Gastroesophageal sphincter (tissue), 4 donors: ENCODE results near the gene HNRNPA2B1. TPM values are rescaled to one million over a fixed set of nuclear protein-coding genes. Genes with fewer than 3 reads are reported as not detected.

ENCODE experiments used
- ATAC-seq: fragments of 150-250 bp; one replicate; pipeline ENCODE4 v1.9.1; 2016; ENCODE audit warnings: mild to moderate bottlenecking, moderate library complexity
- H3K27ac ChIP-seq, 4 donors: fragments of 200-600 bp; sonication (generic) in 3 of 4; 1 replicate in 3 of 4; 2 replicates in 1 of 4; pipeline ENCODE4 v1.5.1; 2016 to 2019
- H3K27me3 ChIP-seq: fragments of 200-600 bp; sonication (generic); one replicate; pipeline ENCODE4 v1.5.1; 2019
- H3K36me3 ChIP-seq, 2 donors: fragments of 200-600 bp; sonication (generic); one replicate each; pipeline ENCODE4 v1.5.1; 2019; ENCODE audit warnings: control low read depth in 1 of 2
- H3K4me1 ChIP-seq, 3 donors: fragments of 200-600 bp; sonication (generic); 1 replicate in 2 of 3; 2 replicates in 1 of 3; pipeline ENCODE4 v1.5.1; 2016 to 2019; ENCODE audit warnings: control low read depth in 2 of 3
- H3K4me3 ChIP-seq, 2 donors: fragments of 200-600 bp; sonication (generic); one replicate each; pipeline ENCODE4 v1.5.1; 2019; ENCODE audit warnings: mild to moderate bottlenecking in 1 of 2, moderate library complexity in 1 of 2
- H3K9me3 ChIP-seq, 3 donors: fragments of 200-600 bp; sonication (generic); one replicate each; pipeline ENCODE4 v1.5.1; 2017 to 2019; ENCODE audit warnings: control low read depth in 2 of 3
- EP300 ChIP-seq: sonication (generic); formaldehyde crosslinking; IDR thresholded peaks from one replicate; pipeline ENCODE4 v1.6.1; 2017; ENCODE audit warnings: antibody characterized with exemption, mild to moderate bottlenecking
- POLR2A ChIP-seq, 2 donors: fragments of 450-650 bp; IDR thresholded peaks; one replicate each; pipeline ENCODE4 v1.6.1; 2017; ENCODE audit warnings: antibody characterized with exemption in 2 of 2, mild to moderate bottlenecking in 2 of 2, moderate library complexity in 1 of 2
- POLR2AphosphoS5 ChIP-seq: sonication (generic); formaldehyde crosslinking; IDR thresholded peaks from one replicate; pipeline ENCODE4 v1.6.1; 2017; ENCODE audit warnings: antibody characterized with exemption
- WGBS, 2 donors: methylation state at CpG; one replicate each; pipeline ENCODE4 v1.1.5; 2018; ENCODE audit warnings: low coverage in 1 of 2; 5-methylcytosine and 5-hydroxymethylcytosine counted together
- total RNA-seq, 4 donors: library from RNA; depleted of rRNA; stranded (reverse); fragments of >200 nt; gene quantifications; one replicate each; pipeline ENCODE4 v1.1.0, GENCODE V29; 2016
- TF ChIP-seq, protein P1 (sequence below), 4 experiments: fragments of 200-600 bp in 2 of 4; fragments of 450-650 bp in 2 of 4; sonication (generic) in 1 of 4; IDR thresholded peaks; one replicate each; pipeline ENCODE4 v1.5.1; 2017 to 2019; ENCODE audit warnings: antibody characterized with exemption in 4 of 4, mild to moderate bottlenecking in 2 of 4, moderate library complexity in 2 of 4

HNRNPA2B1 gene
- total RNA-seq, 4 donors from 2014 or later = 171 to 210 (median 189) TPM

DNA sequence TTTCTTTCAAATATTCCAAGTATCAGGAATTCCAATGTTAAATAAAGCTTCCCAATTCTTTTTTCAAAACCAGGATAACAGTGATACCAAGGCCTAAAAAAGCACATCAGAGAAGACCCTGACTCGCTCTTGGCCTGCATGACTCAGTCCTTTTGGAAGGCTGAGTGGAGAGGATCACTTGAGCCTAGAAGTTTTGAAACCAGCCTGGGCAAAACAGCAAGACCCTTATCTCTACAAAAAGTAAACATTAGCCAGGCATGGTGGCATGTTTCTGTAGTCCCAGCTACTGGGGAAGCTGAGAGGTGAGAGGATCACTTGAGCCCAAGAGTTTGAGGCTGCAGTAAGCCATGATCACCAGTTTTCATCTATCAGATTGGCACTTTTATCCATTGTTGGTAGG lies 29.9 kb downstream of the HNRNPA2B1 start:
- H3K27ac ChIP-seq = no peak overlapping the region
- no peak for ATAC-seq
- TF ChIP-seq POLR2AphosphoS5 = no peak
- H3K4me3 ChIP-seq = no peak overlapping the region
- peaks cover 0 to 22% of the 10 kb centered on the region in 2 donors for H3K36me3 ChIP-seq
- H3K4me1 ChIP-seq = no peaks in the 10 kb centered on the region
- no peaks in the 10 kb centered on the region for H3K27me3 ChIP-seq
- WGBS, 2 donors = 91% methylated on average over 1 of the region's 1 CpG; no CpG with 5 or more reads in 1 of the 2 donors
- no peaks in the 10 kb centered on the region for H3K9me3 ChIP-seq

DNA sequence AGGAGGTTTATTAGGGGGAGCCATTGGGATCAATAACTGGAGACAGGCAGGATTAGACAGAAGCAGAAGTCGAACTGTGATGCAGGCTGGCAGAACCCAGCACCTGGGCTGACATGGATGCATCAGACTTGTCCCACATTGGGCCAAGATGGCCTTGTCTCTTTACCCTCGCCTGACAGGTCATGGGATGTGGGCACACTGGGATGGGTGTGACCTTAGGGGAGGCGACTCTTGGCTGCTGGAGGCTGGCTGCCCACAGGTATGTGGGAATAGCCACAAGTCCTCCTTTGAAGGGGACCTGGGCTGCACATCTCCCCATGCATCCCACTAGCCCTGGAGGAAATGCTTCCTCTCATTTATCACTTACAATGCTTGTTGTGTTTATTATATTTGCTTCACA lies 31.3 kb downstream of the HNRNPA2B1 start:
- Histone ChIP-seq H3K4me3 (no peak overlapping the region), H3K27me3 (no peaks in the 10 kb centered on the region), H3K9me3 (no peaks in the 10 kb centered on the region), H3K4me1 (no peaks in the 10 kb centered on the region), H3K36me3 (peaks cover 0 to 22% of the 10 kb centered on the region in 2 donors), H3K27ac (no peak overlapping the region)
- no peak for TF ChIP-seq EP300
- no peak for TF ChIP-seq POLR2AphosphoS5
- TF ChIP-seq, protein P1, sequence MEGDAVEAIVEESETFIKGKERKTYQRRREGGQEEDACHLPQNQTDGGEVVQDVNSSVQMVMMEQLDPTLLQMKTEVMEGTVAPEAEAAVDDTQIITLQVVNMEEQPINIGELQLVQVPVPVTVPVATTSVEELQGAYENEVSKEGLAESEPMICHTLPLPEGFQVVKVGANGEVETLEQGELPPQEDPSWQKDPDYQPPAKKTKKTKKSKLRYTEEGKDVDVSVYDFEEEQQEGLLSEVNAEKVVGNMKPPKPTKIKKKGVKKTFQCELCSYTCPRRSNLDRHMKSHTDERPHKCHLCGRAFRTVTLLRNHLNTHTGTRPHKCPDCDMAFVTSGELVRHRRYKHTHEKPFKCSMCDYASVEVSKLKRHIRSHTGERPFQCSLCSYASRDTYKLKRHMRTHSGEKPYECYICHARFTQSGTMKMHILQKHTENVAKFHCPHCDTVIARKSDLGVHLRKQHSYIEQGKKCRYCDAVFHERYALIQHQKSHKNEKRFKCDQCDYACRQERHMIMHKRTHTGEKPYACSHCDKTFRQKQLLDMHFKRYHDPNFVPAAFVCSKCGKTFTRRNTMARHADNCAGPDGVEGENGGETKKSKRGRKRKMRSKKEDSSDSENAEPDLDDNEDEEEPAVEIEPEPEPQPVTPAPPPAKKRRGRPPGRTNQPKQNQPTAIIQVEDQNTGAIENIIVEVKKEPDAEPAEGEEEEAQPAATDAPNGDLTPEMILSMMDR (IDR thresholded peaks at IDR 0.05) = no peak
- no peak for TF ChIP-seq POLR2A (IDR thresholded peaks at IDR 0.05)
- 100% methylated on average over 2 of the region's 3 CpGs; no CpG with 5 or more reads in 1 of the 2 donors for WGBS, 2 donors
- ATAC-seq = no peak

- no peaks in the 10 kb centered on the region for H3K4me1 ChIP-seq
Measured at GRCh38 chr7:26168458-26169023, 32.0 kb downstream of the HNRNPA2B1 start.

GRCh38 chr7:26167303-26167934 lies 33.1 kb downstream of the HNRNPA2B1 start:
- H3K4me3 ChIP-seq = no peak overlapping the region
- no peak for ATAC-seq

More at GRCh38 chr7:26168458-26169023, 32.0 kb downstream of the HNRNPA2B1 start:
- TF ChIP-seq POLR2A (IDR thresholded peaks at IDR 0.05) = no peak
- TF ChIP-seq, protein P1 (IDR thresholded peaks at IDR 0.05) = no peak
- Histone ChIP-seq H3K27me3 (no peaks in the 10 kb centered on the region), H3K36me3 (peaks cover 0 to 22% of the 10 kb centered on the region in 2 donors), H3K9me3 (no peaks in the 10 kb centered on the region), H3K27ac (no peak overlapping the region), H3K4me3 (no peak overlapping the region)
- 83 to 84% methylated on average over 4 to 6 of the region's 6 CpGs for WGBS, 2 donors
- ATAC-seq = no peak

GRCh38 chr7:26166684-26167266 lies 33.8 kb downstream of the HNRNPA2B1 start:
- Histone ChIP-seq H3K4me1 (no peaks in the 10 kb centered on the region), H3K36me3 (peaks cover 0 to 22% of the 10 kb centered on the region in 2 donors), H3K27ac (no peak overlapping the region), H3K9me3 (no peaks in the 10 kb centered on the region), H3K4me3 (no peak overlapping the region), H3K27me3 (no peaks in the 10 kb centered on the region)
- 77 to 89% methylated on average over 4 of the region's 5 CpGs for WGBS, 2 donors
- TF ChIP-seq POLR2A (IDR thresholded peaks at IDR 0.05) (no peak), EP300 (no peak), POLR2AphosphoS5 (no peak)
- TF ChIP-seq, protein P1 (IDR thresholded peaks at IDR 0.05) = no peak
- ATAC-seq = no peak

More at GRCh38 chr7:26167303-26167934, 33.1 kb downstream of the HNRNPA2B1 start:
- H3K9me3 ChIP-seq = no peaks in the 10 kb centered on the region
- H3K36me3 ChIP-seq = peaks cover 0 to 22% of the 10 kb centered on the region in 2 donors
- H3K27me3 ChIP-seq = no peaks in the 10 kb centered on the region
- WGBS, 2 donors = 87 to 93% methylated on average over 3 of the region's 3 CpGs
- TF ChIP-seq POLR2AphosphoS5 (no peak), EP300 (no peak), POLR2A (IDR thresholded peaks at IDR 0.05) (no peak)
- TF ChIP-seq, protein P1 (IDR thresholded peaks at IDR 0.05) = no peak
- no peak overlapping the region for H3K27ac ChIP-seq
- H3K4me1 ChIP-seq = no peaks in the 10 kb centered on the region
